GM20000 (cell line): Measurements from ENCODE around the gene SLC10A4.

ENCODE experiments used
- DNase-seq: peaks from one replicate; pipeline ENCODE4 v3.0.0; 2012; ENCODE audit warnings: low spot score
- CTCF ChIP-seq: IDR thresholded peaks from 2 replicates; pipeline ENCODE4 v1.5.1; 2012; ENCODE audit warnings: mild to moderate bottlenecking, control low read depth; ENCODE audit errors: extremely low read depth, missing control alignments

SLC10A4 gene

GRCh38 chr4:48526406-48526805 is 43.3 kb downstream of the SLC10A4 start:
- no peak for DNase-seq
- TF ChIP-seq CTCF: no peak

GRCh38 chr4:48538358-48538757 is 55.2 kb downstream of the SLC10A4 start:
- no peak for DNase-seq
- TF ChIP-seq CTCF: no peak
